Daoy (cell line): Measurements from ENCODE around the gene TSSK2. TPM values are rescaled to one million over a fixed set of nuclear protein-coding genes. Genes with fewer than 3 reads are reported as not detected.

Source experiments
- DNase-seq: peaks from one replicate; pipeline ENCODE4 v3.0.0-alpha.2; 2015; ENCODE audit warnings: low read depth
- total RNA-seq: library from RNA; depleted of rRNA; stranded (reverse); fragments of >200 nt; shearing (Covaris generic); gene quantifications from 2 replicates; pipeline ENCODE4 v1.2.3, GENCODE V29; 2014; rRNA removed

Gene TSSK2
- total RNA-seq, 1 experiment from 2014 or later, result not detected

- DNase-seq, result no peak
Observed at GRCh38 chr22:19181786-19182471, 50.8 kb downstream of the TSSK2 start.

Other genes starting within 250 kb of the TSSK2 start
- gene DGCR6, start 225.0 kb upstream of the TSSK2 start, total RNA-seq, result 0.80 TPM in 1 of 2 replicates, not detected in the other
- gene PRODH, start 195.0 kb upstream of the TSSK2 start, total RNA-seq, result 0.11 TPM in 1 of 2 replicates, not detected in the other
- 24.4 and 24.5 TPM in 2 replicates for gene DGCR2, start 8.9 kb upstream of the TSSK2 start, total RNA-seq
- gene ESS2, start 13.3 kb downstream of the TSSK2 start, total RNA-seq, result 18.1 and 24.8 TPM in 2 replicates
- gene GSC2, start 19.0 kb downstream of the TSSK2 start, total RNA-seq, result not detected in 2 replicates
- gene SLC25A1, start 47.4 kb downstream of the TSSK2 start, total RNA-seq, result 53.4 and 57.9 TPM in 2 replicates
- 1.7 and 3.2 TPM in 2 replicates for gene CLTCL1, start 160.4 kb downstream of the TSSK2 start, total RNA-seq